G401 (cell line): ENCODE measurements around the gene KAT6B. TPM values are rescaled to one million over a fixed set of nuclear protein-coding genes. Genes with fewer than 3 reads are reported as not detected.
"Not testable (repeated sequence)": the region's sequence is repeated elsewhere in the genome, so short reads cannot be mapped to it uniquely, and the experiment has no call there.

Experiments
- DNase-seq: peaks from one replicate; pipeline ENCODE4 v3.0.0-alpha.2; 2015; ENCODE audit warnings: low spot score
- in situ Hi-C: cut with HindIII; loops from 2 replicates; pipeline ENCODE4 v1.10.0; 2016; ENCODE audit warnings: low sequenced_read_pairs, mixed read lengths
- total RNA-seq: library from RNA; depleted of rRNA; stranded (reverse); fragments of >200 nt; shearing (Covaris generic); gene quantifications from 2 replicates; pipeline ENCODE4 v1.2.3, GENCODE V29; 2014; rRNA removed

Gene KAT6B
- 16.1 and 24.2 TPM in 2 replicates for total RNA-seq

GRCh38 chr10:74826142-74827044, at the start of gene KAT6B:
Gene KAT6B, plus strand, starts transcription at chr10:74826600. Its CDS starts 16,258 bp downstream, at chr10:74842858.
- DNase-seq = peak; percentile 100
- in situ Hi-C loops = no loop called here

GRCh38 chr10:74778436-74779094, 47.8 kb upstream of the KAT6B start:
- DNase-seq = no peak
- in situ Hi-C loops = no loop called here

- DNase-seq, in situ Hi-C loops: not testable (repeated sequence)
Measured at GRCh38 chr10:74781870-74782269, 44.5 kb upstream of the KAT6B start.

- no peak for DNase-seq
- in situ Hi-C loops = no loop called here
Measured at GRCh38 chr10:74784462-74784861, 41.9 kb upstream of the KAT6B start.

- DNase-seq = no peak
- in situ Hi-C loops = no loop called here
Measured at GRCh38 chr10:74786126-74786525, 40.3 kb upstream of the KAT6B start.

GRCh38 chr10:74787457-74787856, 38.9 kb upstream of the KAT6B start:
- no peak for DNase-seq
- in situ Hi-C loops = no loop called here

- DNase-seq, in situ Hi-C loops: not testable (repeated sequence)
Measured at GRCh38 chr10:74791979-74792378, 34.4 kb upstream of the KAT6B start.

- in situ Hi-C loops = no loop called here
- DNase-seq = no peak
Measured at GRCh38 chr10:74792726-74793125, 33.7 kb upstream of the KAT6B start.

- DNase-seq, in situ Hi-C loops: not testable (repeated sequence)
Measured at GRCh38 chr10:74793240-74793639, 33.2 kb upstream of the KAT6B start.

- DNase-seq = no peak
- in situ Hi-C loops = no loop called here
Measured at GRCh38 chr10:74794531-74794930, 31.9 kb upstream of the KAT6B start.

- in situ Hi-C loops = no loop called here
Measured at GRCh38 chr10:74797550-74797949, 28.9 kb upstream of the KAT6B start.

GRCh38 chr10:74799721-74800221, 26.6 kb upstream of the KAT6B start:
- no peak for DNase-seq
- in situ Hi-C loops = no loop called here

More at GRCh38 chr10:74797550-74797949, 28.9 kb upstream of the KAT6B start:
- DNase-seq = no peak

- in situ Hi-C loops = no loop called here
Measured at GRCh38 chr10:74801447-74801846, 25.0 kb upstream of the KAT6B start.

GRCh38 chr10:74808501-74808900, 17.9 kb upstream of the KAT6B start:
- DNase-seq = no peak
- in situ Hi-C loops = no loop called here

More at GRCh38 chr10:74801447-74801846, 25.0 kb upstream of the KAT6B start:
- no peak for DNase-seq

- in situ Hi-C loops = no loop called here
- DNase-seq = no peak
Measured at GRCh38 chr10:74810087-74810486, 16.3 kb upstream of the KAT6B start.

GRCh38 chr10:74813381-74814259, 12.8 kb upstream of the KAT6B start:
- DNase-seq = peak; percentile 24
- in situ Hi-C loops = no loop called here

- in situ Hi-C loops = no loop called here
- no peak for DNase-seq
Measured at GRCh38 chr10:74814797-74815196, 11.6 kb upstream of the KAT6B start.

GRCh38 chr10:74816824-74817498, 9.4 kb upstream of the KAT6B start:
- DNase-seq = no peak
- in situ Hi-C loops = no loop called here

- DNase-seq = no peak
- in situ Hi-C loops = no loop called here
Measured at GRCh38 chr10:74821501-74821900, 4.9 kb upstream of the KAT6B start.
